Measurements from ENCODE around the gene ZSWIM4.

DNA sequence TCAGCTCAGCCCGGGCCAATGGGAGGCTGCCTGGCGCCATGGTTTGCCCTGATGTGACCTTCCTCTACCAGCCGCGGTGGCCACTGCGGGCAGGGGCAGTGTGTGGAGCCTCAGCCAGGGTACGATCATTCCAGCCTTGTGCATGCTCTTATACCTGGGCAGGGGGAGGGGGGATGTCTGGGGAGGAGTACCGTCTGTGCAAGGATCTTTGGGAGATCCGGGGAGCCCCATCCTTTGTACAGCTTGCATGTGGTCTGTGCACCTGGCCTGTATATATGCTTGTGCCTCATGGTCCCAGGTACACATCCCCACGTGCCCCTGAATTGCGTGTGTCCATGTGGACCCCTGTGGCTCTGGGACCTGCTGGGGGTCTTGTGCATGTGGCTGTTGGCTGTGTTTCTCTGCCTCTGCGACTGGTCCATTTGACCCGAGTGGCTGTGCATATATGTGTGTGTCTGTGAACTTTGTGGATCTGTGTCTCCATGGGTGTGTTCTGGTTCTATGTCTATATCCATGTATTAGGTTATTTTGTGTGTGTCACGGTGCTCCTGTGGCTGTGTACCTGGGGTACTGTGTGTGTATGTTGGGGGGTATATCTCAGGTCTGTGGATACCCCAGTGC is 68.9 kb downstream of the ZSWIM4 start:
- TF ChIP-seq CTCF (IDR thresholded peaks at IDR 0.05), result no peak
- no peak for TF ChIP-seq POLR2A (IDR thresholded peaks at IDR 0.05)
